NCI-H128 (cell line): ENCODE data around the gene MRPL11.
A peak's percentile ranks its signal among the peaks of the same experiment; 100 is the strongest.

Experiments used
- DNase-seq: peaks from one replicate; lab custom pipeline; 2025; ENCODE audit not compliant: unreplicated experiment; lab: John Stamatoyannopoulos, UW

Gene MRPL11

DNA sequence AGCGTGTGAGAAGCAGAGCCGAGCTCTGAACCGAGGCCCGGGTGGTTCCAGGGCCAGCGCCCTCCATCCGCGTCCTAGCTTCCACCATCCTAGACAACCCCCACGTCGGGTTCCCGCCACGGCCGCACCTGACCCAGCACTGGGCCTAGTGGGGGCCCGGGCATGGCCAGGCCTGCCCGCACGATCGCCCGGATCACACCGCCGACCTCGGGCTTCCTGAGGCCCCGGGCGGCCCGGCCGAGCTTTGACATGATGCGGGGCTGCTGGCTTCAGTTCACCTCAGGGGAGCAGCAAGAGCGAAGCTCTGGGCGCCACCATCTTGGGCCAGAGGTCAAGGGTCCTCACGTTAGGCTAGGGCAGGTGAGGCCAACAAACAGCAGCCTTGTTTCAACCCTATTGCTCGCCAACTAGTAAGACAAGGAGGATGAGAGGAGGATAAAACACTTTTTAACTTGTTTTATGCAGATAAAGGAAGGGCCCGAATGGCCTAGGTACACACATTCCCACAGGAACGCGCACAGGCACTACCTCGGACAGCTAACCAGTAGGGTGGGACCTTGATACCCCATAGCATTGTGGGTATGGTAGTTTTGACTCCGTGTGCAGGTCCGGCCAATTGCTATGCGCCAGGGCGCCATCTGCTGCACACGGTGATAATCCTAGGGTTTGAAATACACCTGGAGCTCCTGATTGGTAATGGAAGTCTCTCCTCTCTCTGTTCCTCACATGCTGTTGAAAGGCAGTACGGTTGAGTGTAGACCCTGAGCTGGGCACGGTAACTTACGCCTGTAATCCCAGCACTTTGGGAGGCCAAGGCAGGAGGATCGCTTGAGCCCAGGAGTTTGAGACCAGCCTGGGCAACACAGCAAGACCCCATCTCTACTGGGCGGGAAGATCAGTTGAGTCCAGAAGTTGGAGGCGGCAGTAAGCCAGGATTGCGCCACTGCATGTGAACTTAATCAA, at the start of gene MRPL11:
TSS of gene MRPL11 (minus strand) at position 345 of the 963 bp plus-strand sequence. CDS start at position 251, 94 bp downstream.
- peak; percentile 82 for DNase-seq

DNA sequence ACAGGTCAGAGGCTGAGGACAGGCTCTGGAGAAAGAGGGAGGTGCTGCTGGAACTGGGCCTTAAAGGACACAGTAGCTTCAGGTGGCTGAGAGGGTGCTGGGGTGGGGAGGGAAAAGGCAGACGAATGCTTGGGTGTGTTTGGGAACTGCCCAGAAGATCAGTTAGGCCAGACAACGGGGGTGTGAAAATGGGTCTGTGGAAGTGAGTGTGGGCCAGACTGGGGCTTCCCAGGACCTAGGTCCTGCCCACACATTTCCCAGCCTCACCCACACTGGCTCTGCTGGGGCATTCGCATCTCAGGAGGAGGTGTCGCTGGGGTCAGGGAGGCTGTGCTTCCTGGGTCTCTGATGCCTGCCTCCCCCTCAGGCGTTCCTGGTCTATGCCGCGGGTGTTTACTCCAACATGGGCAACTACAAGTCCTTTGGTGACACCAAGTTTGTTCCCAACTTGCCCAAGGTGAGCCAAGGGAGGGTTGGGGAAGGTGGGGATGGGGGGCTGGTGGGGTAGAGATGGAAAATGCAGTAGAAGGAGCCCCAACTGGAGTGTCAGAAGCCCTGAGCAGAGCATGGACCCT, 46.2 kb upstream of the MRPL11 start:
- no peak for DNase-seq

- DNase-seq: peak; percentile 95
These were observed 41.7 kb upstream of the MRPL11 start, which contains the start of gene DPP3 for GRCh38 chr11:66480117-66480938. Gene DPP3, plus strand, starts transcription at chr11:66480434. Its CDS starts 1,767 bp downstream, at chr11:66482201.

DNA sequence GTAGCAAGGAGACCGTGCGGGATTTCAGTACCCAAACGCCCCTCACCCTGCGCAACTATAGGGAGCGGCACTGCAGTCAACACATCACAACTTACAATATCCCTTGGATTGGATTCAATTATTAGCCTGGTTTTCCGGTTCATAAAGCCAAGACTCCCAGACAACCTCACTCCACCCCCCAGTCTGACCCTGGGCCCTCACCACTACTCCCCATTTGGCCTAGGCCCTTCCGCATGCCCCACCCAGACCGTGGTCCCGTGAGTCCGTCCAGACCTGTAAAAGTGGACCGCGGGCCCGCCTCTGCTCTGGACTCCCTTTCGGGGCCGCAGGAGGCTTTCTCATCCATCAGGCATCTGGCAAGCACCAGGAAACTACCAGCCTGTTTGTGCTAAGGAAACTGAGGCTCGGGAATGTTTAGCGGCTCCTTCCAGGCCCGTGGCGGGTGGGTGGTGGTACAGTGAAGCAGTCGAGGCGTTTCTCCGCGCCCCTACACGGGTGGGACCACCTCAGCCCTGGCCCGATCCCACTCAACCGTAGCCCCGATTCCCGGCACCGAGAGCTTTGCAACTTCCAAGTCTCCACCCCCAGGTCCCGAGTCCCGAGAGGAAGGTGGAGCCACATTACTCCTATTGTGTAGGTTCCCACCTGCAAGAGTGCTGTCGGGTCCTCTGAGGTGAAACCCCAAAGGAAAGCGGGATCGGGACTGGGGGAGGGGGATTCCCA, 40.9 kb upstream of the MRPL11 start:
- peak; percentile 71 for DNase-seq

- DNase-seq: no peak
These were observed 40.2 kb upstream of the MRPL11 start for GRCh38 chr11:66478729-66479393.

DNA sequence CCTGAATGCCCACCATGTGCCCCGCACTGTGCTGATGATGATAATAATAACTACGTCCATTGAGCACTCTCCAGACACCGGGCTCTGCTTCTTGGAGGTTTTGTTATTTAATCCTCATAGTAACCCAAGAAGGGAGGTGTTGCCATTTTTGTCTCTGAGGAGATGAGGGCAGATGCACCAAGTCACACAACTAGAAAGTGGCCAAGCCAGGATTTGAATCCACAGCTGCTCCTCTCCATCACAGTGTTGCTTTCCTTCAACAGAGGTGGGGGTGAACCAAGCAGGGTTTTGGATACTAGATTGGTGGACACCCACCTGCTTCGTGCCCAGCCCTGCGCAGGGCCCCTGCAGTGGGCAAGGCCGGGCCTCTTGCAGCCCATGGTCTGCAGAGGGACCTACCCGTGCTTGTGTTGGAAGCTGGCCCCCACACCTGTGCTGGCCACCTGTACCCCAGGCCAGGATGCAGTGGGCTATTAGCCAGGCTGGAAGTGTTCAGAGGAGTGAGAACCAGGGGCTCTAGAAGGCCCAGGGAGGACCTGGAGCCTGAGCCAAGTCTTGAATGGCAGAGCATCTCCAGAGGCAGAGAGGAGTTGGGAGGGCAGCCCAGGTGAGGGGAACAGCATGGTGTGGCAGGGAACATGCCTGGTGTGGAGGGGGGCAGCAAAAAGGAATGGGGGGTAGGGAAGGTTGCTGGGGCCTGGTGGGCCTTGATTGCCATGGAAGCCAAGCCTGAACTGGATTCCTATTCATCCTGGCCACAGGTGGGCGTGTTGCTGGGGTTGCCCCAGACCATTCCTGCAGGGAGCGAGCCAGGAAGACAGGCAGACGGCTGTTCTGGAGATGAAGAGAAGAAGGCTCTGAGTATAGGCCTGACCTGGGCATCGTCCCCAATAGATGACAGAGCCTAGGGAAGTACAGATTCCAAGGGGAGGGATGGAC, 38.9 kb upstream of the MRPL11 start:
- no peak for DNase-seq

DNA sequence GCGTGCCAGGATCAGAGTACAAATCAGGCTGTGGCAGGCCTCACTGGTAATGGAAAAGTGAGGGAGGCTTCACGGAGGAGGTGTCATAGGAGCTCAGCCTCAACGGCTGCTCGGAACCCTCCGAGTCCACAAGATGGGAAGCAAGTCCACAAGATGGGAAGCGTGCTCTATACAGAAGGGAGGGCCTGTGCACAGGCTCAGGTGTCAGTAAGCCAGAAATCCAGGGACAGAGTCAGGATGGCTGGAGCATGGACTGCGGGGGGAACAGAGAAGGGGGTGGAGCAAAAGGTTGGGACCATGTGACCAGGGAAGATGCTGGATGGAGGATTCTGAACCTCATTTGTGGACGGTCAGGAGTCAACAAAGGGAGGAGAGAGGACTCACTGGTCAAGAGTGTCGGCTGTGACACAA, 38.2 kb upstream of the MRPL11 start:
- DNase-seq: no peak

DNA sequence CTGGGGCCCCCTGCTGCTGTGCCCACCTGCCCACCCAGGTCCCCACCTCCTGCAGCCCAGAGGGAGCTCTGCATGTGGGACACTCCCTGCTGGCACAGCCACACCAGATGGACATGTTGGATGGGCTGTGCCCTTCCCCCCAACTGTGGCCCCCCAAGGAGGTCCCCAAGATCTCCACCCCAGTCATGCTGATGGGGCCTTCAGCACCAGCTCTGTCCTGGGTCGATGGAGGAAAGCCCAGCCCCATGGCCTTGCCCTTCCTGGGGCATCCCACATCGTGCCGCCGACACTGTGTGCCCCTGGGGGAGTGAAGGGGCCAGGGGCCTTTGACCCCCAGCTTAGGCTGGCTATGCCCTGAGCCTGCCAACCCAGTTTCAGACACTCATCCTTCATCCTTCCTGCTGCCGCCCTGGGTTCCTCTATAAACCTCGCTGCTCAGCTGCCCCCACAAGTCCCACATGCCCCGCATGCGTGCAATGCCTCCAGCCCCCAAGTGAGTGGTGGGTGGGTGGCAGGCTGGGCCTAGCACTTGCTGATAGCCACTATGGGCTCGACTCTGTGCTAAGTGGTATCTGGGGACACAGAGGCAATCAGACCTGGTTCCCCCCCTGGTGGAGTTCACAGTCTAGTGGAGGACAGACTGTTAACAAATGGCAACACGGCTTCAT, 37.7 kb upstream of the MRPL11 start:
- no peak for DNase-seq

- DNase-seq: no peak
These were observed 36.9 kb upstream of the MRPL11 start for GRCh38 chr11:66475349-66476172.

DNA sequence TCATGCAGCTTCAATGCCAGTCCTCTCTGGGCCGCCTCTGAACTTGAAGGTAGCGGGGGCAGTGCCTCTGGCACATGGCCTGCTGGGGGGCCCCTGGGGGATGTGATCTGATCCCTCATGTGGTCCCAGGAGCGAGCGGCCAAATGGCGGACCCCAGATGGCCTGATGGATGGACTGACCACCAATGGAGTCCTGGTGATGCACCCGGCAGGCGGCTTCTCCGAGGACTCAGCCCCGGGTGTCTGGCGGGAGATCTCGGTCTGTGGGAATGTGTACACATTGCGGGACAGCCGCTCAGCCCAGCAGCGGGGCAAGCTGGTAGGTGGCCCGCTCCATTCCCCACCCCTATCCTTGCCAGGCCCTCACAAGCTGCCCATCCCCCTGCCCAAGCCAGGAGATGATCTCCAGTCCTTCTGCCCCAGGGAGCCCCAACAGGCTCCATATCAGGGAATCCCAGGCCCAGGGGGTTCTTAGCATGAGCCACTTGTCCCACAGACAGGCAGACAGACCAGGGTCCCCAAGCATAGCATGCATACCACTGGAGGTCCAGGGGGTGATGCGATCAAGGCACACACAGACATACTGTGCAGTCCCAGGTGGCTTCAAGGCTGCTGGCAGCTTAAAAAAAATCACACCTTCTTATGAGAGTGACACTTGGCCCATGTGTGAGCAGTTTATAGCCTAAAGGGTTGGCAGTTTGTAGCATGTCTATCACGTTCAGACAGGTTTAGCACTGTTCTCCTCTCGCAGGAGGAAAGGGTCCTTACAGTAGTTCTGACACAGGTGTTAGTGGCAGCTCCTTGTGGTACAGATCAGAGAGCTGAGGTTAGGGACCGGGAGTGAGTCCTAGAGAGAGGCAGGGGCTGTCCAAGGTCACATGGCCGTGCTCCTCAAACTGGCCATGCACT, 35.2 kb upstream of the MRPL11 start:
- DNase-seq: no peak

GRCh38 chr11:66473167-66473566, 34.5 kb upstream of the MRPL11 start:
- DNase-seq: no peak

DNA sequence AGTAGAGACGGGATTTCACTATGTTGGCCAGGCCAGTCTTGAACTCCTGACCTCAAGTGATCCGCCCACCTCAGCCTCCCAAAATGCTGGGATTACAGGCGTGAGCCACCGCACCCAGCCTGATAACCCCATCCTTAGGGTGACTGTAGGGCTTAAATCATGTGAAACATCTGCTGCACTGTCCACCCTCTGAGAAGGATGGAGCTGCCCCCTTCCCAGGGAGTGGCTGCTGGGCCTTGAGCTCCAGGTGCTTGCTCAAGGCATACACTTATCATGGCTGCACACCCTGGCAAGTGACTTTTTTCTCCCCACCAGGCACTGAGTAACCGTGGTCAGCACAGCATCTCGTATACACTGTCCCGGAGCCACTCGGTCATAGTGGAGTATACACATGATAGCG, 33.4 kb upstream of the MRPL11 start:
- DNase-seq: no peak

DNA sequence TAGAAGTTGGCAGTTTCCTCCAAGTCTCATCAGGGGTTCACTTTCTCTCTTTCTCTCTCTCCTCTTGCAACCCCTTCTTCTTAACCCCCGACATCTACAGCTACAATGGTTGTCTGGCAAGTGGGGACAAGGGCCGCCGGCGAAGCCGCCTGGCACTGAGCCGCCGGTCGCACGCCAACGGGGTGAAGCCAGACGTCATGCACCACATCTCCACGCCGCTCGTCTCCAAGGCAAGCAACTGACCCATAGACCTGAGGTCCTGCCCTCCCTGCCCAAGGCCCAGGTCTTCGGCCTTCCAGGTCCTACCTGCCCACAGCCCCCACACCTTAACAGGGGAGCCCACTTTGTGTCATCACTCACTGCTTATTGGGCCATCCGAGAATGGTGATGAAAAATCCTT, 32.5 kb upstream of the MRPL11 start:
- no peak for DNase-seq

- no peak for DNase-seq
These were observed 31.4 kb upstream of the MRPL11 start for GRCh38 chr11:66470015-66470414.

DNA sequence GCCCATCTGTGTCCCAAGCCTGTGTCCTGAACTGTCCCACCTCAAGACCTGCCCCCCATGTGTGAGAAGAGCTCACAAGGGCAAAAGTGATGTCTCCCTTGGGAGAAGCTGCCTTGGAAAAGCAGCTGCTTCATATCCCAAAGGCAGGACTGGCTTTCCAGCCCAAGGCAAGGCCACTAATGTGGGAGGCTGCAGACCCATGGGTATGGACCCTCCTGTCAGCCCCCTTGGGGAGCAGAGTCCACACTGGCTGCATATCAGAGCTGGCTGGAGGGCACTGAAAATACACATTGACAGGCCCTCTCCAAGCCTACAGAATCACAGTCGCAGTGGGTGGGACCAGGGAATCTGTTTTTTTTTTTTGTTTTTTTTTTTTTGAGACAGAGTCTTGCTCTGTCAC, 30.8 kb upstream of the MRPL11 start:
- no peak for DNase-seq

DNA sequence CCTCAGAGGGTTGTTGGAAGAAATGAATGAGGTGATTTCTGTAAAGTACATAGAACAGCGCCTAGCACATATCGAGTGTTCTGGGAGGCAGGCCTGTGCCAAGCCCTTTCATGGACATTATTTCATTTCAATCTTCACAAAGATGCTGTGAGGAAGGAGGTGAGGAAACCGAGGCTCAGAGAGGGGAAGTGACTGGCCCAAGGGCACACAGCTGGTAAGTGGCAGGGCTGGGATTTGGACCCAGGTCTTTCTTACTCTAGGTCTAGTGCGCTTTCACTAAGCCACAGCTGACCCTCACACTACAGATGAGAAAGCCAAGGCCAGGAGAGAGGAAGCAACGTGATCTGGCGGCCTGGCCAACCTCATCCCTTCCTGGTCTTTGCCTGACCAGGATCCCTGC, 30.0 kb upstream of the MRPL11 start:
- DNase-seq: no peak

GRCh38 chr11:66467756-66468155, 29.1 kb upstream of the MRPL11 start:
- DNase-seq: no peak
